NOMO-1 treated with dmso at 0.1 percent for 144 hours (cell line): ENCODE results near the gene ZC3H10.
"Not testable (repeated sequence)": the region's sequence is repeated elsewhere in the genome, so short reads cannot be mapped to it uniquely, and the experiment has no call there.

ENCODE experiments used
- DNase-seq: peaks from one replicate; lab custom pipeline; 2025; ENCODE audit not compliant: unreplicated experiment; lab: John Stamatoyannopoulos, UW

Gene ZC3H10

DNA sequence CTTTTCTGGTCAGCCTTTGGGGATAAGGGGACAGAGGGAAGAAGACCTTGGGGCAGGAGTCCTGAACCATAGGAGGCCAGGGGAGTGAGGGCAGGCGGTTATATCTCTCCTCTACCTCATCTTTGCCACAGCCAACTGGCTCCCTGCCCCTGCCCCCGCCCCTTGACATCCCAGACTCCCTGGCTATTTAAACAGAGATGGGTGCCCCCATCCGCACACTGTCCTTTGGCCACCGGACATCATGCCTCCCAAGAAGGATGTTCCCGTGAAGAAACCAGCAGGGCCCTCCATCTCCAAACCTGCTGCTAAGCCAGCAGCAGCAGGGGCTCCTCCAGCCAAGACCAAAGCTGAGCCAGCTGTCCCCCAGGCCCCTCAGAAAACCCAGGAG lies 35.6 kb downstream of the ZC3H10 start:
- DNase-seq = no peak

DNA sequence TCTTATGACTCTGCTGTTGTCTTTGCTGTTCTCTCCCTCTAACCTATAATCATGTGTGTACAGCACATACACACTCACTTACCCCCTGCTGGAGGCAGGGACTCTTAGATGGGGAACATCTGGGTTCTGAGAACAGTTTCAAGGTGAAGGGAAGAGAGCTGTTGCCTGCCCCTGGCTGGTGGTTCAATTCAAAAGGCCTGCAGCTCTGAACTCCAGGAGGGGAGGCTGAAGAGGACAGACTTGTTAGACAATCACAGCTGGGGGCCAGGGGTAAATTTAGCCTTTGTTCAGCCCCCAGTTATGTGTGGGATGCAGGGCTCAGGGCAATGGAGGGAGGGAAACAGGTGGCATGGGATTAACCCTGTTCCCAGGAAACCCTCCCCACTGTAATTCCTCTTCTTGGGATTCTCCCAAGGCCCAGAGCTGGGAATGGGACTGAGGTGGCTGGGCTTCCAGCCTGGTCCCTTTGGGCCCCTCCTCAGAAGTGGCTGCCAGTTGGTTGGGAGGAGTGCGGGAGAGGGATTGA lies 36.2 kb downstream of the ZC3H10 start:
- no peak for DNase-seq

- DNase-seq = no peak
These were observed 36.8 kb downstream of the ZC3H10 start for GRCh38 chr12:56154818-56155217.

- no peak for DNase-seq
These were observed 37.3 kb downstream of the ZC3H10 start for GRCh38 chr12:56155256-56155845.

DNA sequence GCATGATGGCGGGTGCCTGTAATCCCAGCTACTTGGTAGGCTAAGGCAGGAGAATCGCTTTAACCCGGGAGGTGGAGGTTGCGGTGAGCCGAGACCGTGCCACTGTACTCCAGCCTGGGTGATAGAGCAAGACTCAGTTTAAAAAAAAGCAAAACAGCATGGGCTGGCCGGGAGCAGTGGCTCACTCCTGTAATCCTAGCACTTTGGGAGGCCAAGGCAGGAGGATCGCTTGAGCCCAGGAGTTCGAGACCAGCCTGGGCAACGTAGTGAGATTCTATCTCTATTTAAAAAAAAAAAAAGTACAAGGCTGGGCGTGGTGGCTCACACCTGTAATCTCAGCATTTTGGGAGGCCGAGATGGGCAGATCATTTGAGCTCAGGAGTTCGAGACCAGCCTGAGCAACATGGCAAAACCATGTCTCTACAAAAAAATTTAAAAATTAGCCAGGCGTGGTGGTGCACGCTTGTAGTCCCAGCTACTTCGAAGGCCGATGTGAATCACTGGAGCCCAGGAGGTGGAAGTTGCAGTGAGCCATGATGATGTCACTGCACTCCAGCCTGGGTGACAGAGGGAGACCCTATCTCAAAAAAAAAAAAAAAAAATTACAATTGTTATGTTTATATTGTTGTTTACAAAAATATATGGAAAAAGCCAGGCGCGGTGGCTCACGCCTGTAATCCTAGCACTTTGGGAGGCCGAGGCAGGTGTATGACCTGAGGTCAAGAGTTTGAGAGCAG lies 38.6 kb downstream of the ZC3H10 start:
- DNase-seq = not testable (repeated sequence)

- peak; percentile 89 for DNase-seq
These were observed 39.3 kb downstream of the ZC3H10 start for GRCh38 chr12:56157201-56158028.

GRCh38 chr12:56158029-56158925 lies 40.2 kb downstream of the ZC3H10 start, which contains the start of gene MYL6:
TSS of gene MYL6 (plus strand) at chr12:56158359. CDS start at chr12:56158402, 43 bp downstream.
- peak; percentile 96 for DNase-seq

DNA sequence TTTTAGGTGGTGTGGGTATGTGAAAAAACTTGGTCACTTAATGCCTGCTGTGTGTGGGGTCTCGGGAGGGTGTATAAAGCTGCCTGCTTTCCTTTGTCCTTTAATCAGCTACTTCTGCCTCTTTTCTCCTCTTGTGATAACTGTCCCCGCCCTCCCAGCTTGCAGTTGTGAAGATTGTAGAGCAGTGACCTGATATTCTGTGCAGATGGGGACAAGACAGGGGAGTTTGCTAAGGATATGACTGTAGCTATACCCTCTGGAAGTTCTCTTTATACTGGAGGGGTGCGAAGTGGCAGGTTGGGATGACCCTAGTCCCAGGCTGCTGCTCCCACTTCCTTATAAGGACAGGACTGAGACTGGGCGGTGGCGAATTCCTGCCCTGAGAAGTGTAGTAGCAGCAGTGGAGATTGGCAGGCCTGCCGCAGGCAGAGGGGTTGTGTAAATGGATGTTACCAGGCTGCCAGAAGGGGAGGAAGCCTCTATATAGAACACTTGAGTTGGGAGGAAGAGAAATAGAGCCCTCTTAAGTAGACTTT lies 40.9 kb downstream of the ZC3H10 start:
- DNase-seq = peak; percentile 51

GRCh38 chr12:56159482-56160192 lies 41.6 kb downstream of the ZC3H10 start:
- DNase-seq = no peak

- no peak for DNase-seq
These were observed 42.2 kb downstream of the ZC3H10 start for GRCh38 chr12:56160193-56160763.

DNA sequence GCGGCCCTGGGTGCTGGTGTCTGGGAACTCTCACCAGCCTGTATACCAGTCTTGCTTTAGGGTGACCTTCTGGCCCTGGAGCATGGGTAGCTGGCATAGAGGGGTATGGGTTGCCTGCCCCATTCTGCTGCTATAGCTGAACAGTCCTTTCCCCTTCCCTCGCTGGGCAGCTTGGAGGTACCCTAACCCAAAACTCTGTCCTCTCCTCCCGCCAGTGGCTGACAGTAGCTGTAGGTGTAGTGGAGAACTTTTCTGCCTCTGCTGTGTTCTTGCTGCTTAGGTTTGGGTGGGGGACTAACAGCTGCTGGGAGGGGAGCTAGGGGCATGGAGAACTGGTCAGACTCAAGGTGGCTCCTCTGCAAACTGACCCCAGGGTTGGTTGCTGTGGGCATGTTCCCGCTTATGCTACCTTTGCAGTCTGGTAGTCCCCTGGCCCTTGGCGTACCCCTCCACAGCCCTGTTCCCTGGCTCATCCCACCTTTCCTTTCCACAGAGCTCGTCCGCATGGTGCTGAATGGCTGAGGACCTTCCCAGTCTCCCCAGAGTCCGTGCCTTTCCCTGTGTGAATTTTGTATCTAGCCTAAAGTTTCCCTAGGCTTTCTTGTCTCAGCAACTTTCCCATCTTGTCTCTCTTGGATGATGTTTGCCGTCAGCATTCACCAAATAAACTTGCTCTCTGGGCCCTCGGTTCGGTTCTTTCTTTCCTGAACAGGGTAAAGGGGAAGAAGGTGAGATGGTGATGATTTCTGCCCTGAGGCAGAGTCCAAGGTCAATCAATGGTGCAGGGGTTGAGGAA lies 43.0 kb downstream of the ZC3H10 start:
- no peak for DNase-seq

DNA sequence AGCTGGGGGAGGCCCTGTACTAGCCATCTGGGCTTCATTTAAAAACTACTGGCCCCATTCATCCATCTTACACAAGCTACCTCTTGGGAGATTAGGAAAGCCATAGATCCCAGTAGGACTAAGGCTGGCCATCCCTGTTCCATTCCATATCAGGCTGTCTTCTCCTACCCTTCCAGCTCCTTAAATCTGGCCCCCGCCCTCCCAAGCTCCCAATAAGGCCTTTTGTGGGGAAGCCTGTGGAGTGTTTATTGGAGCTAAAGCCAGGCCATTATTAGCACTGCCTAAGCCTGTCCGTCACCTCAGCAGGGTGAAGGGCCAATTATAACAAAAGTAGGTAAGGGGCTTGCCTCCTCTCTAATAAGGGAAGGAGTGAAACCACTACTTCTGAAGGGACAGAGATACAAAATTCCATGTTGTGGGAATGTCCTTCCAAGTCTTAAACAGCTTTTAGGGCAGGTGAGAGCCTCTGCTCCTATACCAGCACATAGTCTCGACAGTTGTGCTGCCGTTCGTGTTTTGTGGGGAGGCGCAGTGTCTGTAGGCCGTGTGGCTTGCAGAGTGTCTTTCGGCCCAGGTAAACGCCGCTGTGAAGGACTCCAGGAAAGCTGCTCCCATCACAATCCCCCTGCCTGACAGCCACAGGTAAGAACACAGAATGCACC lies 43.8 kb downstream of the ZC3H10 start:
- DNase-seq = no peak

DNA sequence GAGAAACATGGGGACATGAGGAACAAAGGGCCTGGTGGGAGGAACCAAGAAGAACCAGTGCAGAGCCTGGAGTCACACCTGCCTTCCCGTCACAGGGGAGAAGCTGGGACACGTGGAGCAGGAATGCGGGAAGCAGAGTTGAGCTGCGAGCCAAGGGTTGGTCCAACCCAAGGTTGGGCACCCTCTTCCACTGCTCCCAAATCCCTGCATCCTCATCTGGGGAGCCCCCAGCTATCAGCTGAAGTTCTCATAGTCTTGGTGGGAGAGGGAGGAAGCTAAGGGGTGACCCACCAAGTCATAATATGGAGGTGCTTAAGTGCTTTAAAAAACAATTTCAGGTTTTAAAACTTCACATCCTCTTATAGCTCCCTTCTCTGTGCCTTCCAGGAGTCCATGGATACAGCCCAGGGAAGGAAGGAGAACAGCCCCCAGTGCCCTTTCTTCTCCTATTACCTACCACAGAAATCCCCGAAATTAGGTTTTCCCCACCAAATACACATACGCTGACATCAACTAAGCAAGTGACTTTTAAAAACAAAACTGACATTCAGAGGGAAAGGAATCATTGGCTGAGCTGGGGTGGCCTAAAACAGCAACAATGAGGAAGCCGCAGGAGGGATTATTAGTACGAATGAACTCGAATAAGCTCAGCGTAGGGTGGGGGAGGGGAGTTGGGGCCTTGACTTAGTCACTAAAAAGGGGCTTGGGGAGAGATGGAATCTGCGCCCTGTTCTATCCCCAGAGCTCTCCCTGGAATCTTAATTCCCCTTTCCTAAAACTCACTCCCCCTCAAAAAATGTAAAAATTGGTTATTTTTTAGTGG lies 44.6 kb downstream of the ZC3H10 start:
- no peak for DNase-seq

GRCh38 chr12:56163533-56164344 lies 45.7 kb downstream of the ZC3H10 start:
- no peak for DNase-seq

DNA sequence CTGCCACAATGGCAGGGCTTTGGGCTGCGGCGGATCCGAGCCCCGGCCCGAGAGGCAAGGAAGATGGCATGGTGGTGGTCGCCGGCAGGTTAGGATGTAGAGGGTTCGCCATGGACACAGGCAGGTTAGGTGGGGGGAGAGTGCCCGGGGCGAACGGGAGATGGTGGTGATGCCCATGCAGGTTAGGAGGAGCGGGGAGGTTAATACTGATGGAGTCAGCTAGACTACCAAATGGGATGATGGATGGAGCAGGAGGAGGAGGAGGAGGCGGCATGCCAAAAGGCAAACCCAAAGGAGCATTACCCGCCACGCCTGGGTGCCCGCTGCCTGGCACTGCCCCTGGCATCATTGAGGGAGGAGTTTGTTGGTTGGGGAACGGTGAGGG lies 46.3 kb downstream of the ZC3H10 start:
- no peak for DNase-seq

DNA sequence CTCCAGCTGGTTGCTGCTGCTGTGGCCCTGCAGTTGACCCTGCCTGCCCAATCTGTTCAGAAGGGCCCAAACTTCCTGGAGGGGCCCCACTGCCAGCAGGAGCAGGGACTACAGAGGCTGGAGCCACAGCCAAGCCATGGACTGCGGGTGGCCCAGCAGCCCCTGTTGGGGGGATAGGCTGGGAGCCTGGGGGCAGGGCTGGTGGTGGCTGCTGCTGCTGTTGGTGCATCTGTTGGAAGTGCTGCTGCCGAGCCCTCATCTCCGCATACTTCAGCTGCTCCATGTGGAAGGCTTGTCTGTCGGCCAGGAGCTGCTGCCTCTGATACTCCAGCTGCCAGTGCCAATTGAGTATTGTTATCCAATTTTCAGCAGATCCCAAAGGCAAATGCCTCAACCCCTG lies 47.3 kb downstream of the ZC3H10 start:
- no peak for DNase-seq
